HG03175 (cell line): ENCODE results near the gene FBLN2.

Experiments used
- ATAC-seq: cut with Tn5 transposase; IDR thresholded peaks from one replicate; pipeline ENCODE4 v1.9.1; 2021; ENCODE audit warnings: mild to moderate bottlenecking, moderate library complexity; ENCODE audit not compliant: unreplicated experiment

FBLN2 gene

DNA sequence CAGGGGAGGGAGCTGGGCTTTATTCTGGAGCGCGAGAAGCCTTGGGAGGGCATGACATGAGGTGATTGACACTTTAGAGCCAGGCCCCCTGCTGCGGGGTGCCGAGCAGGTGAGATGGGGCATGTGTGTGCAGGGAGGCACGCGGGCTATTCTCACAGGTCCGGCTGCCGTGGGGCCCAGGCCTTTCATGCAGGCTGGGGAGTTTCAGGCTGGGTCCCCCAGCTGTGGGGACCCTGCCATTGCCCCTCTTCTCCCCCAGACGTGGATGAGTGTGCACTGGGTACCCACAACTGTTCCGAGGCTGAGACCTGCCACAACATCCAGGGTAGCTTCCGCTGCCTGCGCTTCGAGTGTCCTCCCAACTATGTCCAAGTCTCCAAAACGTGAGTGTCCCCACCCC lies 87.3 kb downstream of the FBLN2 start:
- no peak for ATAC-seq

DNA sequence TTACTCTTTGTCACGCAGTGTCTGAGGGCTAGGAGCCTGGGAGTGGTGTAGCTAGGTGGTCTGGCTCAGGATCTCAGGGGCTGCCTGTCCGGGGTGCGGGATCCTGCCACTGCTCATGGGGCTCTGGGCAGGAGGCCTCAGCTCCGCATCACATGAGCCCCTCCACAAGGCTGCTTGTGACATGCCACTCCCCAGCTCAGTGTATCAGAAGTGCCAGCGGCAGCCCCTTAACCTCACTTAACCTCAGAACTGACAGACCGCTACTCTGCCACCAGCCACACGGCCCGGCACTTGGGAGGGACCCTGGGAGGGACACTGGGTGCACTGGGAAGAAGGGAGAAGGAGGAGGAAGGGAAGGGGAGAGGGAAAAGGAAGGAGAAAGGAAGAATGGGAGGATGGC lies 87.9 kb downstream of the FBLN2 start:
- ATAC-seq: no peak

- ATAC-seq: no peak
These were observed 88.5 kb downstream of the FBLN2 start for GRCh38 chr3:13637311-13637891.

GRCh38 chr3:13637953-13638352 lies 89.0 kb downstream of the FBLN2 start:
- no peak for ATAC-seq

- ATAC-seq: no peak
These were observed 90.0 kb downstream of the FBLN2 start for GRCh38 chr3:13638927-13639326.

DNA sequence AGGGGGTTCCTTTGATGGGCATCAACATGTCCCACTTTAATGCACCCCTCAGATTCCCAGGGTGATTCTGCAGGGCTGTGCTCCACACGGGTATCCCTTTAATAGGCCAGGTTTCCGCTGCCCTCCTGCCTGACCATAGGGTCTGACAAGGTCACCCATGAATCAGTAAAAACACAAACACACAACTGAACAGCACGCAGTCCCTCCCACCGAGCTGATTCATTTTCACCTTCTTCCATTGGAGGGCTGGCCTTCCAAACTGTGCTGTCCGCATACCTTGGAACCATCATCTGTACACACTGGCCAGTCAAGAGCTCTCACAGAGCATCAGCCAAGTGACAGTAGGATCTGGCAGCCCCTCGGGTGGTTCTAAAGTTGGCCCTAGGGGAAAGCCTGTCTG lies 93.7 kb downstream of the FBLN2 start:
- no peak for ATAC-seq

- ATAC-seq: no peak
These were observed 95.6 kb downstream of the FBLN2 start for GRCh38 chr3:13644341-13645117.

GRCh38 chr3:13645801-13646637 lies 97.1 kb downstream of the FBLN2 start:
- no peak for ATAC-seq

DNA sequence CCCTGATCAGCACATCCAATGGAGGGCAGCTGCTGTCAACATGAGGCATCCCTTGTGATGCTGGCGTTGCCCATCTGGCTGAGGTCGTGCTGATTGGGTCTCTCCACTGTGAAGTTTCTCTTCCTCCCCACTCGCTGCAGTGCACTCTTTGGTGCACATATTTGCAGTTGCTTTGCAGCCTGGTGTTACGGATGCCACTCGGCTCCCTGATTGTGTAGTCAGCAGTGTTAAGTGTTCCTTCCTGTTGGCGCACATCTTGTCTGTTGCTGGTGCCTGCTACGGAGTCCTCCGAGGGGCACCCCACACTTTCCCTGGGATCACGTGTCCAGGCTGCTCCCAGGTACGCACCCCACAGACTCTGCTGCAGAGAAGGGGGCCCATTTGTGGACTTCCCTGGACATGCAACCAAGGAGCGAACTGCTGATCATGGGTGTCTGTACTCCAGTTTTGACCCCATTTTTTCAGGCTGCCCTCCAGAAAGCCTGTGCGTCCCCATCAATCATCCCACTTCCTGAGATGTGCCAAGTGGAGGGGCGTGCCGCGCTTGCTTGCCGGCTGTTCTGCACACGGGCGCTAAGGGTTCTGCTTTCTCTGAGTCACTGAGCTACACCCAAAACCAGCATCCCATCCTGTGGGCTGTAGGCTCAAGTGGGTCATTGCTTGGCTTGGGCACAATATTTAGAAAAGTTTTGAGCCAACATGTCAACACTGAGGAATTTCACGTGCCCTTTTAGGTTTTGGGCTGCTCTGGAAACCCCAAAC lies 98.6 kb downstream of the FBLN2 start:
- ATAC-seq: no peak

- ATAC-seq: peak; percentile 51
These were observed 99.4 kb downstream of the FBLN2 start for GRCh38 chr3:13648060-13649001.

DNA sequence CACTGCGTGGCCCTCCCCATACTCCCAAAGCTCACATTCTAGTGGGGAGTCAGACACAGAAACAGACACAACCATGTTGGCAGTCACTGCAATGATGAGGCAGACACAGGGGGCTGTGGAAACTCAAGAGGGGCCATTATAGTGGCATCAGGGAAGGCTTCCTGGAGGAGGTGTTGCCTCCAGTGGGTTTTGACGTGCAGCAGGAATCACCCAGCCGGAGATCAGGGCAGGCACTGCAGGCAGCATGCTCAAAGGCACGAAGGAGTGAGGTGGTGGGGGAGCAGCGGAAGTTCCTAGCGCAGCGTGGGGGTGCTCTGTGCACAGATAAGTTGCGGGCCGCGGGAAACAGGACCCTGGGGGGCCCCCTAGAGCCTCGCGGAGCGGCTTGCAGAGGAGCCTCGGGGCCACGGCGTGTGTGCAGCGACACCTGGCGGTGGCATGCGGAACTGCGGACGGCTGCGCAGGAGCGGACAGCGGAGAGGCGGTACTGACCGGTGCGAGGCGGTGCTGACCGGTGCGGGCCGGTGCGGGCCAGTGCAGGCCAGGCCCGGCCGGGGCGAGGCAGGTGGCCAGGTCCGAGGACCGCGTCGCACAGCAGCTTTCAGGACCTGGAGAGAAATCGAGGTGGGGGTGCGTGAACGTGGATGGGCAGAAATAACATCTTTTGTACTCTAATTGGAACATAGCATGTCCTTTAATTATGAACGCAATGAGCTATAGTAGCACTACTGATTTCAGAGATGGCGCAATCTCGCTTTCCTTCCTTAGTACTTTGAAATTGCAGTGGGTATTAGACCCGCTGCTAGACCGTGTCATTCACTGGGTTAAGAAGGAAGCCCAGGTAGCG lies 101.5 kb downstream of the FBLN2 start:
- peak; percentile 62 for ATAC-seq

GRCh38 chr3:13651057-13651400 lies 102.1 kb downstream of the FBLN2 start:
- ATAC-seq: no peak

DNA sequence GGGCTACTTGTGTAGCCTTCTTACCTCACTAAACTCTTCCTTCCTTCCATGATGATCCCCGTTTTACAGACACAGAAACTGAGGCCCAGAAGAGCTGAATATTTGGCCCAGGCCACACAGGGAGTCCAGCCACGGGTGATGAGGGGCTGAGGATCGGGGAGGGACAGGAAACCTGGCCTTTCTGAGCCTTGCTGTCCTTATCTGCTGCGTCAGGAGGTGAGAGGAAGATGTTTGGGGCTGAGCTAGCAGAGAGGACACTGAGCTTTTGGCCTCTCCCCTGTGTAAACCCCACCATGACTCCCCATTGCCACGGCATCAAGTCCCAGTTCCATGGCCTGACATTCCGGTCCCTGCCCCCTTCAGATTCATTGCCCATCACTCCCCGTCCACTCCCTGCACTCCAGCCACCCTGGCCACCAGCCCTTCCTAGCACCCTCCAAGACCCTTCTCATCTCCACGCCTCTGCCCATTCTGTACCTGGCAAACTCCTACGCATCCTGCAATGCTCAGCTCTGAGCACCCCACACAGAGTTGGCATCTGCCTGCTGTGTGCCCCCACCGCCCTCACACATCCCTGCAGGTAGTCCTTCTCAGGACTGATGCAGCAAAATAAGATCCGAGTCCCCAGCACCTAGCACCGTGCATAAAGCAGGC lies 103.0 kb downstream of the FBLN2 start:
- ATAC-seq: no peak

GRCh38 chr3:13652728-13653127 lies 103.8 kb downstream of the FBLN2 start:
- no peak for ATAC-seq

DNA sequence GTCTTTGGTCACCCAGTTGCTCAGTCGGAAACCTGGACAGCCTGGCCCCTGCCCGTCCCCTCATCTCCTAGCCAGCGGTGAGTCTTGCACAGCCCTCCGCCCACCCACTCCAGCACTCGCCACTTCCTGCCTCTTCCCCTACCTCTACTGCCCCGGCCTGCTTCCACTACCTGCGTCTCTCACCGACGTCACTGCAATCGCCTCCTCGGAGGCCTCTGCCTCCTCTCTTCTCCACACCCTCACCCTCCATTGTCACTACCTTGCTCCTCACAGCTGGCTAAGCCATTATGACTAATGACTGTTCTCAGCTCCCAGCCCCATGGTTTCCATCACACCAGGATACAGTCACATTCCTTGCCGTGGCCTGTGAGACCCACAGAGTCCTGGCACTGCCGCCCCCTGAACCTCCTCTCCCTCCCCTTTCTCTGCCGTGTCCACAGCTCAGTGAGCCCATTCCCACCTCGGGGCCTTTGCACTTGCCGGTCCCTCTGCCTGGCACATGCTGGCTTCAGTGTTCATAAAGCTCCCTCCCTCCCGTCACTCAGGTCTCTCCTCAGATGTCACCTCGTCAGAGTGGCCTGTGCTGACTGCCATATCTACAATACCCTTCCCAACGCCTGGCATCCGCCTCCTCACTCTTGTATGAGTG lies 104.8 kb downstream of the FBLN2 start:
- ATAC-seq: no peak

DNA sequence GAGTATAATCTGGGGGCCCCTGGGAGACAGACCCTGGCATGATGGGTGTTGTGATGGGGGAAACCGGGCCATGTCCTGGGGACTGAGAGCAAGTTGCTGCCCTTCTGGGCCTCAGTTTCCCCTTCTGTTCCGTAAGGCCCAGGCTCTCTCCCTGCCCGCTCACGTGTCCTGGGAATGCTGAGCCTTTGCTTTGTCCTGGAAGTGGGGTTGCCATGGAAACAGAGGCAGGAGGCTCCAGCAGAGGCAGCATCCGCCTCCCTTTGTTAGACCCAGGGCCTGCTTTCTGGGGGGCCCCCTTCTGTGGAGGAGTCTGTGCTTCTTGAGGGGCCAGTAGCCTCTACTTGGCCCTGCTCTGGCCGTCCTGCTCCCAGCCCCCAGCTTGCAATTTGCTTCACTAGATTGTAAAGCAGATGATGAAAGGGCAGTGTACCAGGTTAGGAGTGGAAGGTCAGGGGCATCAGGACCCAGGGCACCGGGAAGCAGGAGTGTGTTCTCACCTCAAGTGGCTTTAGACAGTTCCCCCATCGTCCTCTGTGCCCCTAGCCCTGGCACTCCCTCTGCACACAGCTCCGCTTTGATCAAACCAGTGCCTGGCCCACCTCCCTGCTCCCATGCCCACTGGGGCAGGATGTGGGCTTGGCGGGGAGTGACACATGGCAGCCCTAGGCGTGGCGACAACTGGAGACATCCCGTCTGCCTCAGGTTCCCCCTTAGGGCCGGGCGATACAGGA lies 105.6 kb downstream of the FBLN2 start:
- no peak for ATAC-seq

DNA sequence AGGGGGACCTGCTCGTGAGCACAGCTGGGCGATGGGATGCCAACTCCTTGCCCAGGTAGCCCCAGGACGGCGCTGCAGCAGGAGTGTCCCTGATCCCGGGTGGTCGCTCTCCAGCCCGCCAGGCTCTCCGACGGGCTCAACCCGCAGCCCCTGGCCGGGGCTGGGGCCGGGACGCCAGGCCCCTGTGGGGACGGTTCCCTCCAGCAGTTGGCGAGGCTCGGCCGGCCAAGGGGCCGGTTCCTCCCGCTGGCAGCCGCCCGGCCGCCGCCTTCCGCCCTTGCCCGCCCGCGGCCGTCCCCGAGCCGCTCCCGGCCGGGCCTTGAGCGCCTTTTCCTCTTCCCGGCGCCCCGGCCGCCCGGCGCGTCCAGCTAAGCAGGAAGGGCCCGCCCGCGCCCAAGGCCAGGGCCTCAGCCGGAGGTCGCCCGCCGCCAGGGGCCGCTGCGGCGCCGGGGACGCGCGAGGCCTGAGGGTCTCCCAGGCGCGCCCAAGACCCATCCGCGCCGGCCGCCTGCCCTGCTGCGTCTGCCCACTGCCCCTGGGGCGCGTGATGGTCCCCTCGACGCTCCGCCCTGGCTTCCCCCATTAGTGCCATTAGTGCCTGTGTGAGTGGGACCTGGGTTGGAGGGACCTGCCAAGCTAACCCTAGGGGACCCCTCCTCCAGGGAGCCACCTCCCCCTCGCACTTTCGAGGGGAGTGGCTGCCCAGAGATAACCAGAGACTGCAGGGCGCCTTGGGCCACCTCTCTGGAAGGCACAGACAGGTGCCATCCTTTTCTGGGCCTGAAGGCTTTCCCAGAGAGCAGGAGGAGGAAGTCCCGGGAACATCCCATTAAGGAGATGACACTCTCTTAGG lies 106.4 kb downstream of the FBLN2 start:
- ATAC-seq: no peak
